GM12892 (cell line): Measurements from ENCODE around the gene PTPN14.

Source experiments
- POLR2A ChIP-seq: IDR thresholded peaks from 2 replicates; pipeline ENCODE4 v1.6.1; 2011; ENCODE audit warnings: low read depth, low read length, control low read depth
- POLR2AphosphoS5 ChIP-seq: IDR thresholded peaks from 2 replicates; pipeline ENCODE4 v1.6.1; 2011; ENCODE audit warnings: low read depth, low read length, control low read depth

- TF ChIP-seq POLR2AphosphoS5 (no peak), POLR2A (no peak)
Observed at GRCh38 chr1:214537872-214538473, 13.4 kb downstream of the PTPN14 start.
